C4-2B (cell line): Measurements from ENCODE around the gene AKAP9.
"Not testable (repeated sequence)": the region's sequence is repeated elsewhere in the genome, so short reads cannot be mapped to it uniquely, and the experiment has no call there.

Experiments
- H3K27ac ChIP-seq: fragments of 450-650 bp; 2 replicates; pipeline ENCODE4 v1.5.1; 2017
- CTCF ChIP-seq: fragments of 450-650 bp; conservative IDR thresholded peaks from 2 replicates; pipeline ENCODE4 v1.5.1; 2017; ENCODE audit warnings: mild to moderate bottlenecking
- ZFX ChIP-seq: fragments of 450-650 bp; IDR thresholded peaks from 2 replicates; pipeline ENCODE4 v1.6.1; 2017

Gene AKAP9

GRCh38 chr7:92025260-92025659 is 84.6 kb downstream of the AKAP9 start:
- TF ChIP-seq CTCF = no peak
- TF ChIP-seq ZFX = no peak
- H3K27ac ChIP-seq = no peak overlapping the region

GRCh38 chr7:92026635-92027034 is 86.0 kb downstream of the AKAP9 start:
- not testable (repeated sequence) for H3K27ac ChIP-seq

- H3K27ac ChIP-seq = not testable (repeated sequence)
These were observed 86.5 kb downstream of the AKAP9 start for GRCh38 chr7:92027128-92027527.

GRCh38 chr7:92028226-92028625 is 87.6 kb downstream of the AKAP9 start:
- H3K27ac ChIP-seq = no peak overlapping the region
- TF ChIP-seq ZFX (no peak), CTCF (no peak)

GRCh38 chr7:92028686-92029085 is 88.0 kb downstream of the AKAP9 start:
- H3K27ac ChIP-seq = no peak overlapping the region
- no peak for TF ChIP-seq ZFX
- no peak for TF ChIP-seq CTCF

GRCh38 chr7:92034116-92034515 is 93.5 kb downstream of the AKAP9 start:
- no peak overlapping the region for H3K27ac ChIP-seq
- TF ChIP-seq ZFX = no peak
- TF ChIP-seq CTCF = no peak

GRCh38 chr7:92035576-92035975 is 94.9 kb downstream of the AKAP9 start:
- TF ChIP-seq CTCF = no peak
- TF ChIP-seq ZFX = no peak
- no peak overlapping the region for H3K27ac ChIP-seq

- H3K27ac ChIP-seq = no peak overlapping the region
- no peak for TF ChIP-seq CTCF
These were observed 99.2 kb downstream of the AKAP9 start for GRCh38 chr7:92039900-92040299.
